Mesenchymal stem cell (in vitro differentiated cells and primary cell): ENCODE results near the gene HPCAL1. TPM values are rescaled to one million over a fixed set of nuclear protein-coding genes. Genes with fewer than 3 reads are reported as not detected.
A peak's percentile ranks its signal among the peaks of the same experiment; 100 is the strongest.

ENCODE experiments used
- DNase-seq: peaks from one replicate; pipeline ENCODE4 v3.0.0-alpha.2; 2013
- H2AFZ ChIP-seq: one replicate; pipeline ENCODE4 v1.6.1; 2013; ENCODE audit warnings: low read depth, mild to moderate bottlenecking, control low read depth, inconsistent platforms, low read length, moderate library complexity
- H2AK5ac ChIP-seq: 2 replicates; pipeline ENCODE4 v1.6.1; 2013; ENCODE audit warnings: low read length, moderate library complexity, mild to moderate bottlenecking, inconsistent platforms; ENCODE audit not compliant: severe bottlenecking
- H2BK120ac ChIP-seq: one replicate; pipeline ENCODE4 v1.6.1; 2013; ENCODE audit warnings: low read depth, mild to moderate bottlenecking, inconsistent platforms, low read length, moderate library complexity
- H2BK12ac ChIP-seq, 2 experiments: one replicate each; pipeline ENCODE4 v1.6.1; 2013; ENCODE audit warnings: inconsistent platforms in 2 of 2, low read length in 2 of 2, mild to moderate bottlenecking in 2 of 2, moderate library complexity in 2 of 2, control low read depth in 1 of 2
- H2BK15ac ChIP-seq: one replicate; pipeline ENCODE4 v1.6.1; 2013; ENCODE audit warnings: mild to moderate bottlenecking, low read depth, inconsistent platforms; ENCODE audit not compliant: poor library complexity, severe bottlenecking
- H2BK5ac ChIP-seq: 2 replicates; pipeline ENCODE4 v1.6.1; 2013; ENCODE audit warnings: low read depth, mild to moderate bottlenecking, low read length, control low read depth, inconsistent platforms; ENCODE audit not compliant: poor library complexity, severe bottlenecking
- H3K14ac ChIP-seq, 2 experiments: one replicate each; pipeline ENCODE4 v1.6.1; 2013; ENCODE audit warnings: inconsistent platforms in 2 of 2, low read length in 2 of 2, control low read depth in 1 of 2, mild to moderate bottlenecking in 1 of 2, moderate library complexity in 1 of 2
- H3K18ac ChIP-seq, 2 experiments: one replicate each; pipeline ENCODE4 v1.6.1; 2013; ENCODE audit warnings: inconsistent platforms in 2 of 2, low read length in 2 of 2, control low read depth in 1 of 2, low read depth in 1 of 2, mild to moderate bottlenecking in 1 of 2
- H3K23ac ChIP-seq, 2 experiments: one replicate each; pipeline ENCODE4 v1.6.1; 2013; ENCODE audit warnings: inconsistent platforms in 2 of 2, low read length in 2 of 2, mild to moderate bottlenecking in 2 of 2, moderate library complexity in 2 of 2, control low read depth in 1 of 2
- H3K27ac ChIP-seq: 2 replicates; pipeline ENCODE4 v1.5.1; 2013; ENCODE audit warnings: mild to moderate bottlenecking, moderate library complexity, low read length, control low read depth, inconsistent platforms; ENCODE audit not compliant: poor library complexity, severe bottlenecking
- H3K27me3 ChIP-seq, 2 experiments: 2 replicates each; pipeline versions ENCODE4 v1.6.1 to v1.7.0; 2013; ENCODE audit warnings: low read length in 2 of 2, mild to moderate bottlenecking in 2 of 2, moderate library complexity in 2 of 2, control low read depth in 1 of 2, inconsistent platforms in 1 of 2; ENCODE audit not compliant: control insufficient read depth in 1 of 2, insufficient read depth in 1 of 2
- H3K36me3 ChIP-seq, 2 experiments: 2 replicates each; pipeline versions ENCODE4 v1.6.1 to v1.7.0; 2013; ENCODE audit warnings: low read length in 2 of 2, control low read depth in 1 of 2, inconsistent platforms in 1 of 2, low read depth in 1 of 2, mild to moderate bottlenecking in 1 of 2; ENCODE audit not compliant: insufficient read depth in 2 of 2, control insufficient read depth in 1 of 2
- H3K4ac ChIP-seq, 2 experiments: one replicate each; pipeline ENCODE4 v1.6.1; 2013; ENCODE audit warnings: inconsistent platforms in 2 of 2, low read length in 2 of 2, mild to moderate bottlenecking in 2 of 2, moderate library complexity in 2 of 2, control low read depth in 1 of 2, low read depth in 1 of 2
- H3K4me1 ChIP-seq: 2 replicates; pipeline ENCODE4 v1.6.1; 2013; ENCODE audit warnings: low read depth, low read length, control low read depth; ENCODE audit not compliant: control insufficient read depth, insufficient read depth
- H3K4me2 ChIP-seq: 2 replicates; pipeline ENCODE4 v1.6.1; 2013; ENCODE audit warnings: low read length, mild to moderate bottlenecking, inconsistent platforms; ENCODE audit not compliant: poor library complexity, severe bottlenecking
- H3K4me3 ChIP-seq, 2 experiments: 2 replicates each; pipeline versions ENCODE4 v1.5.1 to v1.7.0; 2013; ENCODE audit warnings: low read length in 2 of 2, mild to moderate bottlenecking in 2 of 2, control low read depth in 1 of 2, low read depth in 1 of 2; ENCODE audit not compliant: insufficient read depth in 1 of 2
- H3K79me1 ChIP-seq: replicated peaks from 2 replicates; pipeline ENCODE4 v1.6.1; 2013; ENCODE audit warnings: mild to moderate bottlenecking, control low read depth, low read length, inconsistent platforms; ENCODE audit not compliant: poor library complexity, severe bottlenecking
- H3K9ac ChIP-seq: 2 replicates; pipeline ENCODE4 v1.7.0; 2013; ENCODE audit warnings: mild to moderate bottlenecking, low read length, moderate library complexity
- H3K9me3 ChIP-seq: 2 replicates; pipeline ENCODE4 v1.7.0; 2013; ENCODE audit warnings: mild to moderate bottlenecking, low read length; ENCODE audit not compliant: control insufficient read depth
- H4K8ac ChIP-seq: one replicate; pipeline ENCODE4 v1.6.1; 2013; ENCODE audit warnings: inconsistent platforms, mild to moderate bottlenecking, low read length, moderate library complexity
- H4K91ac ChIP-seq: one replicate; pipeline ENCODE4 v1.6.1; 2013; ENCODE audit warnings: mild to moderate bottlenecking, low read length, inconsistent platforms
- WGBS: methylation state at CpG from one replicate; pipeline ENCODE4 v1.1.7; 2013; ENCODE audit warnings: mixed read lengths; 5-methylcytosine and 5-hydroxymethylcytosine counted together
- polyA plus RNA-seq, 2 experiments: library from polyadenylated mRNA; stranded (reverse); fragments of 200-250 nt; gene quantifications; one replicate each; pipeline ENCODE4 v1.2.3, GENCODE V29; 2013

The HPCAL1 gene
- 35.6 TPM for polyA plus RNA-seq (2013, experiment 1 of 2)
- polyA plus RNA-seq (2013, experiment 2 of 2): 36.5 TPM

DNA sequence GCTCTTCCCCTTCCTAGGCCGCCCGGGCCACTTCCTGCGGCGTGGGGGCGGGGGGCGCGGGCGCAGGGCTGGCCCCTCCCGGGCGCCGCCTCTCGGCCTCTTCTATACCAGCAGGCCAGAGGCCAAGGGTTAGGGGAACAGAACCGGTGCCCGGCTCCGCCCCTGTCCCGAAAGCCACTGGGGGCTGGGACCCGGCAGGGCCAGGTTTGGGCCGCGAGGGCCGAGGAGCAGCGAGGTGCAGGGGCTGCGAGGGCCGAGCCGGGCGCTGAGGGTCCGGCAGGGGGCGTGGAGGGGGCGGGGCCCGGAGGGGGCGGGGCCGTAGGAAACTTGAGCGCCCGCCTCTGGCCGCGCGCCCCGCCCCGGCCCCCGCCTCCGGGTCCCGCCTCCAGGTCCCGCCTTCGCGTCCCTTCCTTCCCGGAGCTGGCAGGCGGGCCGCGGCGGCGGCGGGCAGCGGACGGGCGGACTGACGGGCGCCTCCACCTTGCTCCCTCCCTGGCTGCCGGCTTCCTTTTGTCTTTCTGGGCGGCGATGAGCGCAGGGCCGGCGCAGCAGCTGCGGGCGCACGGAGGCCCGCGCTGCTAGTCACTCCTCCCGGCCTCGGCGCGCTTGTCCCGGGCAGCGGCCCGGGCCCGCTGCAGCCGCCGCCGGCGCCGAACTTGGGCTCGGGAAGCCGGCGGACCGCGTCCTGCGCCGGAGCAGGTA, at the start of gene HPCAL1:
TSS of gene HPCAL1 (plus strand) at position 426 of the 702 bp plus-strand sequence. CDS start 116,854 bp downstream, outside the sequence.
- peak within 1 kb of the TSS; percentile 83 for H3K9ac ChIP-seq
- H2BK5ac ChIP-seq: peak within 1 kb of the TSS; percentile 5
- H3K27me3 ChIP-seq: no peaks in the 10 kb centered on the region
- H3K4ac ChIP-seq: peak within 1 kb of the TSS; percentile 93 to 95
- H3K36me3 ChIP-seq: no peaks in the 10 kb centered on the region
- peak within 1 kb of the TSS; percentile 82 to 95 for H3K4me3 ChIP-seq
- H2BK120ac ChIP-seq: peak within 1 kb of the TSS; percentile 50
- peak within 1 kb of the TSS; percentile 90 to 91 for H2BK12ac ChIP-seq
- peak within 1 kb of the TSS; percentile 95 for H4K8ac ChIP-seq
- peak within 1 kb of the TSS; percentile 69 for H2AFZ ChIP-seq
- no peak within 1 kb of the TSS for H2BK15ac ChIP-seq
- H3K4me2 ChIP-seq: peak within 1 kb of the TSS; percentile 99
- peak within 1 kb of the TSS; percentile 77 for H2AK5ac ChIP-seq
- H3K4me1 ChIP-seq: peaks cover 25% of the 10 kb centered on the region
- peak within 1 kb of the TSS in 1 of 2 experiments; percentile 96 for H3K14ac ChIP-seq
- H3K18ac ChIP-seq: peak within 1 kb of the TSS; percentile 88 to 94
- peak within 1 kb of the TSS in 1 of 2 experiments; percentile 98 for H3K23ac ChIP-seq
- 1% methylated on average over 43 of the region's 87 CpGs for WGBS
- DNase-seq: peak; percentile 81
- peak within 1 kb of the TSS; percentile 92 for H4K91ac ChIP-seq
- peaks cover 25% of the 10 kb centered on the region for H3K79me1 ChIP-seq
- no peak within 1 kb of the TSS for H3K27ac ChIP-seq
- no peaks in the 10 kb centered on the region for H3K9me3 ChIP-seq

DNA sequence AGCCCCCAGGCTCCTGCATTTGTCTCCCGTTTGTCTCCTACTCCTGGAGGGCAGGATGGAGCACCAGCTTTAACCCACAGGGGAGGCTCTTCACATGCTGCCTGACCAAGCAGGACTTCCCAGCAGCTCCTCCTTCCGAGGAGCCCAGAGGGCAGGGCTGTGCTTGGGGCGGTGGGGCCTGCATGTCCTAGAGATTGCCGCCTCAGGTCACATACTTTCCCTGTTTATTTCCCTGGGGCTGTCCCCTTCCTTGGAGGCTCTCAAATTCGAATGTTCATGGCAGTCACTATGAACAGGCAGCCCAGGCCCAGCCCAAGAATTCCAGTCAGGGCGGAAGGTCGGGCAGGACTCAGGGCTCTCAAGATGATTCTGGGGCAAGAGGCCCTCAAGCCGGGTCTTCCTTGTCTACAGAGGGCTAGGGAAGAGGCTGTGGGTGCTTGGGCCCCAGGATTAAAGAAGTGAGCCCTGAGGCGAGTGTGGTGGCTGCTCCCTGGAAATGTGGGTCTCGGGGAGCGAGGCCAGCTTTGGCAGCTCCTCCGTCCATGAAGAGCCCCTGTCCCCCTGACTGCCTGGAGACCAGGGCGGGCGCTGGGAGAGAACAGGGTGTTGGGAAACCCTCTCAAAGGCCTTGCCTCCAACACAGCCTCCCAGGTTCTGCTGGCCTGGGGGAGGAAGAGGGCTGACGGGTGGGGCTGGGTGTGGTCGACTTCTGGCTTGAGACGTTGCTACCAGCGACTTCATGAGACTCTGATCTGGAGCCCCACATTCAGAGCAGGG, 48.9 kb upstream of the HPCAL1 start:
- peaks cover 26% of the 10 kb centered on the region for H3K9me3 ChIP-seq
- H2AFZ ChIP-seq: no peak overlapping the region

DNA sequence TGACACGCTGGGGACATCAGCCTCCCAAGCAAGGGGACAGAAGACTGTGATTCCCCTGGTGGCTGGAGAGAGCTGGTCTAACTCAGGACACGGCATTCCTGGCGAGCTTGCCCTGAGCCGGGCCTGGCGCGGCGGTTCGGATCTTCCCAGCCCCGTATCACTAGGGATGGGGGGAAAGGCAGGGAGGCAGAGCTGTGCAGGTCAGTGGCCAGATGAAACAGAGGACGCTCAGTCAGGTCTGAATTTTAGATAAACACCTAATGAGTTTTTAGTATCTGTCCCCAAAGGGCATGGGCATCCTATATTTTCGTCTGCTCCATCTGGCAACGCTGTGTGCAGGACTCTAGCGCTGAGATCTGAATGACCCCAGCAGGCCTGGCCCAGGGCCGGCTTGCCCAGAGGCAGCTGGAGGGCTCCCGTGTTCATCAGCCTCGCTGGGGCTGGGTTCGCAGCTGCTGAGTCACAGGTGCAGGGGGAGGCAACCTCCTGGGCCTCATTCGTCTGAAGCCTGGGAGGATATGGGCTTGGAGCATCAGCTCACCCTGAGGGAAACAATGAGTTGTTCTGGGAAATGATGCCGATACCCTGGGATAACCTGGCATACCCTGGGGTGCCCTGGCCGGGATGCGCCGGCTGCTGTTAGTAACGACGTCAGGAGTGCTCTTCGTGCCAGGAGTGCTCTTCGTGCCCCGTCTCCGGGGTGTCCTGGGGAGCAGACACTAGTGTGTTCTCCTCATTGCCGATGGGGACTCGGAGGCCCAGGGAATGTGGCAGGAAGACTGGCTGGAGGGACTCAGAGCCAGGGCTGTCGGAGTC, 48.1 kb upstream of the HPCAL1 start:
- no peak overlapping the region for H2BK12ac ChIP-seq
- no peak overlapping the region for H4K91ac ChIP-seq
- 90% methylated on average over 31 of the region's 31 CpGs for WGBS
- no peak overlapping the region for H3K9ac ChIP-seq
- no peak overlapping the region for H2BK5ac ChIP-seq
- no peak overlapping the region for H2AK5ac ChIP-seq
- H3K4me3 ChIP-seq: no peak overlapping the region
- H3K36me3 ChIP-seq: no peaks in the 10 kb centered on the region
- H3K9me3 ChIP-seq: peaks cover 18% of the 10 kb centered on the region
- H3K27me3 ChIP-seq: peaks cover 3 to 54% of the 10 kb centered on the region in 2 experiments
- no peak overlapping the region for H3K18ac ChIP-seq
- H3K23ac ChIP-seq: no peak overlapping the region
- H4K8ac ChIP-seq: no peak overlapping the region
- H2BK15ac ChIP-seq: no peak overlapping the region
- no peak overlapping the region for H3K14ac ChIP-seq
- no peak overlapping the region for H3K27ac ChIP-seq
- no peak overlapping the region for H3K4ac ChIP-seq
- no peak overlapping the region for H2BK120ac ChIP-seq
- DNase-seq: no peak
- H3K4me2 ChIP-seq: no peak overlapping the region
- no peaks in the 10 kb centered on the region for H3K79me1 ChIP-seq
- no peak overlapping the region for H2AFZ ChIP-seq
- peaks cover 10% of the 10 kb centered on the region for H3K4me1 ChIP-seq

More for the DNA sequence above, 48.9 kb upstream of the HPCAL1 start:
- H3K14ac ChIP-seq: no peak overlapping the region
- H2BK12ac ChIP-seq: no peak overlapping the region
- H3K36me3 ChIP-seq: no peaks in the 10 kb centered on the region
- no peak overlapping the region for H4K91ac ChIP-seq
- H3K27ac ChIP-seq: no peak overlapping the region
- no peak overlapping the region for H3K4me2 ChIP-seq
- no peak overlapping the region for H3K4ac ChIP-seq
- H3K18ac ChIP-seq: no peak overlapping the region
- no peak overlapping the region for H2BK120ac ChIP-seq
- no peak overlapping the region for H2BK15ac ChIP-seq
- H3K27me3 ChIP-seq: peaks cover 3 to 53% of the 10 kb centered on the region in 2 experiments
- no peak overlapping the region for H2AK5ac ChIP-seq
- H3K9ac ChIP-seq: no peak overlapping the region
- no peak overlapping the region for H4K8ac ChIP-seq
- no peak overlapping the region for H3K4me3 ChIP-seq
- H3K79me1 ChIP-seq: no peaks in the 10 kb centered on the region
- DNase-seq: no peak
- peaks cover 10% of the 10 kb centered on the region for H3K4me1 ChIP-seq
- no peak overlapping the region for H2BK5ac ChIP-seq
- H3K23ac ChIP-seq: no peak overlapping the region
- 86% methylated on average over 18 of the region's 18 CpGs for WGBS
